Gastroesophageal sphincter (tissue), 3 donors: ENCODE data around the gene ADAM30.

Experiments used
- POLR2A ChIP-seq, 2 donors: fragments of 450-650 bp; IDR thresholded peaks; one replicate each; pipeline ENCODE4 v1.6.1; 2017; ENCODE audit warnings: antibody characterized with exemption in 2 of 2, mild to moderate bottlenecking in 2 of 2, moderate library complexity in 1 of 2
- TF ChIP-seq, protein P1 (sequence below), 4 experiments: fragments of 200-600 bp in 2 of 4; fragments of 450-650 bp in 2 of 4; sonication (generic) in 1 of 4; IDR thresholded peaks; one replicate each; pipeline ENCODE4 v1.5.1; 2017 to 2019; ENCODE audit warnings: antibody characterized with exemption in 4 of 4, mild to moderate bottlenecking in 2 of 4, moderate library complexity in 2 of 4

GRCh38 chr1:119883826-119884225 is 12.5 kb downstream of the ADAM30 start:
- TF ChIP-seq, protein P1, sequence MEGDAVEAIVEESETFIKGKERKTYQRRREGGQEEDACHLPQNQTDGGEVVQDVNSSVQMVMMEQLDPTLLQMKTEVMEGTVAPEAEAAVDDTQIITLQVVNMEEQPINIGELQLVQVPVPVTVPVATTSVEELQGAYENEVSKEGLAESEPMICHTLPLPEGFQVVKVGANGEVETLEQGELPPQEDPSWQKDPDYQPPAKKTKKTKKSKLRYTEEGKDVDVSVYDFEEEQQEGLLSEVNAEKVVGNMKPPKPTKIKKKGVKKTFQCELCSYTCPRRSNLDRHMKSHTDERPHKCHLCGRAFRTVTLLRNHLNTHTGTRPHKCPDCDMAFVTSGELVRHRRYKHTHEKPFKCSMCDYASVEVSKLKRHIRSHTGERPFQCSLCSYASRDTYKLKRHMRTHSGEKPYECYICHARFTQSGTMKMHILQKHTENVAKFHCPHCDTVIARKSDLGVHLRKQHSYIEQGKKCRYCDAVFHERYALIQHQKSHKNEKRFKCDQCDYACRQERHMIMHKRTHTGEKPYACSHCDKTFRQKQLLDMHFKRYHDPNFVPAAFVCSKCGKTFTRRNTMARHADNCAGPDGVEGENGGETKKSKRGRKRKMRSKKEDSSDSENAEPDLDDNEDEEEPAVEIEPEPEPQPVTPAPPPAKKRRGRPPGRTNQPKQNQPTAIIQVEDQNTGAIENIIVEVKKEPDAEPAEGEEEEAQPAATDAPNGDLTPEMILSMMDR (IDR thresholded peaks at IDR 0.05): no peak
- TF ChIP-seq POLR2A (IDR thresholded peaks at IDR 0.05): no peak
